ENCODE results near the gene CFAP91.

Gene CFAP91

DNA sequence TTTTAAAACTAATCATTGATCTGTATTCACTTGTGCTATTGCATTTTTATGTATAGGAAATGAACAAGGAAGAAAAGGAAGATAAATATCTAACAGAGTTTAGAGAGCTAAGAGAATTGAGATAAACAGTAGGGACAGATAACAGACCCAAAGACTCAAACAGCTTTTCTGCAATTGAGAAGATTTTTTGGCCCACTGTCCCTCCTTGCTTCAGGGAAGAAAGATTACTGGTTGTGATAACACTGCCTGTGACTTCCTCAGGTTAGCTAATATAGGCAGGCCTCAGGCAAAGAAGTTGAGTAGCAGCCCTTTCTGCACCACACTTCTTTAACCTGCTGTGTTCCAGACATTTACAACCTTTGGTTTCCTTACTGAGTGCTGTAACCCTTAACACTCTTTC is 22.9 kb upstream of the CFAP91 start:
- no peaks in the 10 kb centered on the region for H3K36me3 ChIP-seq (ENCODE audit: control insufficient read depth, insufficient read depth, low read length)
- H3K4me3 ChIP-seq (ENCODE audit: low read length) = no peak overlapping the region
- no peaks in the 10 kb centered on the region for H3K4me1 ChIP-seq (ENCODE audit: control insufficient read depth, insufficient read depth, low read length)
- DNase-seq (ENCODE audit: low read depth, low spot score) = no peak
- H3K27ac ChIP-seq (ENCODE audit: low read length) = no peak overlapping the region
- H3K9me3 ChIP-seq (ENCODE audit: control insufficient read depth, insufficient read depth, low read length) = no peaks in the 10 kb centered on the region
- no peaks in the 10 kb centered on the region for H3K27me3 ChIP-seq (ENCODE audit: control insufficient read depth, insufficient read depth, low read length)

DNA sequence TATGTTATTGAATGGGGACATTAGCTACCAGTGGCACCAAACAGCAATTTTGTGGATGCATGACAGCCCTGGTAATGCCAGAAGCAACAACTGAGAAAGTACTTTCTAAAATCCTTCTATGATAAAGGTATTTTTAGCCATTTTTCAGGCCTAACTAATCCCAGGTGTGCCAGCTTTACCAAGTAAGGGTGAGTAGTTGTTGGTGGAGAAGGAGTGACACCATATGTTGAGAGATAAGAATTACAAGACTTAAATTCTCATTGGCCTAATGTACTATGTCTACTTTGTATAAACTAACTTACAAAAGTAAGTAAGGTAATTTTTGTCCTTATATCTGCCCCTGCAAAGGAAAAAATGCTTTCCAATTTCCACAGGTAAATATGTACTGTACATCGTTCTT is 21.5 kb upstream of the CFAP91 start:
- no peaks in the 10 kb centered on the region for H3K27me3 ChIP-seq (ENCODE audit: control insufficient read depth, insufficient read depth, low read length)
- H3K4me1 ChIP-seq (ENCODE audit: control insufficient read depth, insufficient read depth, low read length) = peaks cover 1% of the 10 kb centered on the region; the same call in 1 of the 2 replicates
- no peaks in the 10 kb centered on the region for H3K9me3 ChIP-seq (ENCODE audit: control insufficient read depth, insufficient read depth, low read length)
- no peak overlapping the region for H3K4me3 ChIP-seq (ENCODE audit: low read length)
- DNase-seq (ENCODE audit: low read depth, low spot score) = no peak
- H3K27ac ChIP-seq (ENCODE audit: low read length) = no peak overlapping the region
- no CpG with 5 or more reads among the region's 1 CpG for WGBS (ENCODE audit: insufficient coverage, insufficient read length)
- H3K36me3 ChIP-seq (ENCODE audit: control insufficient read depth, insufficient read depth, low read length) = no peaks in the 10 kb centered on the region; the same call in 1 of the 2 replicates

GRCh38 chr3:119683421-119683820 is 19.4 kb upstream of the CFAP91 start:
- Histone ChIP-seq H3K4me1 (ENCODE audit: control insufficient read depth, insufficient read depth, low read length) (peaks cover 1% of the 10 kb centered on the region; the same call in 1 of the 2 replicates), H3K27ac (ENCODE audit: low read length) (no peak overlapping the region), H3K36me3 (ENCODE audit: control insufficient read depth, insufficient read depth, low read length) (no peaks in the 10 kb centered on the region; the same call in 1 of the 2 replicates), H3K9me3 (ENCODE audit: control insufficient read depth, insufficient read depth, low read length) (no peaks in the 10 kb centered on the region; the same call in 1 of the 2 replicates), H3K4me3 (ENCODE audit: low read length) (no peak overlapping the region), H3K27me3 (ENCODE audit: control insufficient read depth, insufficient read depth, low read length) (no peaks in the 10 kb centered on the region)
- WGBS (ENCODE audit: insufficient coverage, insufficient read length) = no CpG with 5 or more reads among the region's 1 CpG
- DNase-seq (ENCODE audit: low read depth, low spot score) = no peak

DNA sequence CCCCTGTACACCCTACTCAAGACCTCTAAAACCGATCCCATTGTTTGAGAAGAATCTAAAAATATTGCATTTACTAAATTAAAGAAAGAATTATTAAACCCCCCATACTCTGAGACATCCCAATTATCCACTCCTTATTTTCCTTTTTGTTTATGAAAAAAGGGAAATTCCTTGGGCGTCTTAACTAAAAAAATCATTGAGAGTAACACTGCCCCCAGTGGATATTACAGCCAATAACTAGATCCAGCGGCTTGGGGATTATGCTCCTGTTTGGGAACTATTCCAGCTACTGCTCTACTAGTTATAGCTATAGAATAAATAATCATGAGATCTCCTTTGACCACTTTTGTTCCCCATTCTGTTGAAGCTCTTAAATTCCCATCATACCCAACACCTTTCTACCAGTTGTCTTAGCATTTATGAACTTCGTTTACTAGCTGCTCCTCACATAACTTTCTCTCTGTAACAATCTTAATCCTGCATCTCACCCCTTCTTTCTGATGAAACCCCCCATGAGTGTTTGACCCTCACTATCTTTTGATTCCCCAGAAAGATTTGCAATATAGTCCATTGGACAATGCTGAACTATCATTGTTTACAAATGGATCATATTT is 12.7 kb upstream of the CFAP91 start:
- WGBS (ENCODE audit: insufficient coverage, insufficient read length) = no CpG with 5 or more reads among the region's 4 CpGs
- Histone ChIP-seq H3K4me1 (ENCODE audit: control insufficient read depth, insufficient read depth, low read length) (peaks cover 1% of the 10 kb centered on the region; the same call in 1 of the 2 replicates), H3K9me3 (ENCODE audit: control insufficient read depth, insufficient read depth, low read length) (no peaks in the 10 kb centered on the region; the same call in 1 of the 2 replicates), H3K27me3 (ENCODE audit: control insufficient read depth, insufficient read depth, low read length) (no peaks in the 10 kb centered on the region), H3K27ac (ENCODE audit: low read length) (no peak overlapping the region), H3K36me3 (ENCODE audit: control insufficient read depth, insufficient read depth, low read length) (no peaks in the 10 kb centered on the region), H3K4me3 (ENCODE audit: low read length) (no peak overlapping the region)
- no peak for DNase-seq (ENCODE audit: low read depth, low spot score)

- Histone ChIP-seq H3K4me3 (ENCODE audit: low read length) (no peak overlapping the region), H3K27me3 (ENCODE audit: control insufficient read depth, insufficient read depth, low read length) (no peaks in the 10 kb centered on the region), H3K36me3 (ENCODE audit: control insufficient read depth, insufficient read depth, low read length) (no peaks in the 10 kb centered on the region), H3K9me3 (ENCODE audit: control insufficient read depth, insufficient read depth, low read length) (no peaks in the 10 kb centered on the region), H3K27ac (ENCODE audit: low read length) (no peak overlapping the region), H3K4me1 (ENCODE audit: control insufficient read depth, insufficient read depth, low read length) (no peaks in the 10 kb centered on the region)
- DNase-seq (ENCODE audit: low read depth, low spot score) = no peak
- WGBS (ENCODE audit: insufficient coverage, insufficient read length) = 100% methylated on average over 1 of the region's 2 CpGs
These were observed 7.3 kb upstream of the CFAP91 start for GRCh38 chr3:119695480-119695879.

GRCh38 chr3:119697394-119697793 is 5.4 kb upstream of the CFAP91 start:
- Histone ChIP-seq H3K4me1 (ENCODE audit: control insufficient read depth, insufficient read depth, low read length) (no peaks in the 10 kb centered on the region), H3K9me3 (ENCODE audit: control insufficient read depth, insufficient read depth, low read length) (no peaks in the 10 kb centered on the region), H3K27me3 (ENCODE audit: control insufficient read depth, insufficient read depth, low read length) (no peaks in the 10 kb centered on the region), H3K36me3 (ENCODE audit: control insufficient read depth, insufficient read depth, low read length) (no peaks in the 10 kb centered on the region), H3K4me3 (ENCODE audit: low read length) (no peak overlapping the region), H3K27ac (ENCODE audit: low read length) (no peak overlapping the region)
- no CpG with 5 or more reads among the region's 5 CpGs for WGBS (ENCODE audit: insufficient coverage, insufficient read length)
- DNase-seq (ENCODE audit: low read depth, low spot score) = no peak

DNA sequence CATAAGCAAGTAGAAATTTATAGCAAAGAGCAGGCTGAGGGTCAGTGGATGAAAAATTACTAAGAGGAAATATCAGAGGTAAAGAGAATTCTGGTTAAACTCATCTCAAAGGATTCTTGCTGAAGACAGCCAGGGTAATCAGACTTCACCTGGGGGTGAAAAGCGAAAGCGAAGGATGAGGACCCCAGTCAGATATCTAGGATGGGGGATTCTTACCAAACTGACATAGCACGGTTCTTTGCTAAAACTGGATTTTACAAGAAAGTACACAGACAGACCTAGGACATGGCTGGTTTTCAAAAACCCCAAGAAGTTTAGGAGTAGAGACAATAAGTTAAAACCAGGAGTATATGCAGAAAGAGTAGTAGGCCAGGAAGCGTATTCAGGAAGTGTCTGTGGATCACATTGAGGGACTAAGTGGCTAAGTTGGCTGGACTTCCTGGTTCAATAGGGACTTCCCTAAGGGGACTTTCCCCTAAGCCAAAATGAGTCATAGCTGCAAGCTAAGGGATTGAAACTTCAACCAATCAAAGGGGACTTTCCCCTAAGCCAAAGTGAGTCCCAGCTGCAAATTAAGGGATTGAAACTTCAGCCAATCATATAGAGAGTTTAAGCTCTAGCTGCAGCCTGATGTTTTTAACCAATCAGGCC is 2.4 kb upstream of the CFAP91 start:
- DNase-seq (ENCODE audit: low read depth, low spot score) = no peak
- H3K27me3 ChIP-seq (ENCODE audit: control insufficient read depth, insufficient read depth, low read length) = no peaks in the 10 kb centered on the region
- H3K36me3 ChIP-seq (ENCODE audit: control insufficient read depth, insufficient read depth, low read length) = no peaks in the 10 kb centered on the region
- no CpG with 5 or more reads among the region's 4 CpGs for WGBS (ENCODE audit: insufficient coverage, insufficient read length)
- H3K4me1 ChIP-seq (ENCODE audit: control insufficient read depth, insufficient read depth, low read length) = no peaks in the 10 kb centered on the region
- H3K4me3 ChIP-seq (ENCODE audit: low read length) = no peak overlapping the region
- no peak overlapping the region for H3K27ac ChIP-seq (ENCODE audit: low read length)
- H3K9me3 ChIP-seq (ENCODE audit: control insufficient read depth, insufficient read depth, low read length) = no peaks in the 10 kb centered on the region

DNA sequence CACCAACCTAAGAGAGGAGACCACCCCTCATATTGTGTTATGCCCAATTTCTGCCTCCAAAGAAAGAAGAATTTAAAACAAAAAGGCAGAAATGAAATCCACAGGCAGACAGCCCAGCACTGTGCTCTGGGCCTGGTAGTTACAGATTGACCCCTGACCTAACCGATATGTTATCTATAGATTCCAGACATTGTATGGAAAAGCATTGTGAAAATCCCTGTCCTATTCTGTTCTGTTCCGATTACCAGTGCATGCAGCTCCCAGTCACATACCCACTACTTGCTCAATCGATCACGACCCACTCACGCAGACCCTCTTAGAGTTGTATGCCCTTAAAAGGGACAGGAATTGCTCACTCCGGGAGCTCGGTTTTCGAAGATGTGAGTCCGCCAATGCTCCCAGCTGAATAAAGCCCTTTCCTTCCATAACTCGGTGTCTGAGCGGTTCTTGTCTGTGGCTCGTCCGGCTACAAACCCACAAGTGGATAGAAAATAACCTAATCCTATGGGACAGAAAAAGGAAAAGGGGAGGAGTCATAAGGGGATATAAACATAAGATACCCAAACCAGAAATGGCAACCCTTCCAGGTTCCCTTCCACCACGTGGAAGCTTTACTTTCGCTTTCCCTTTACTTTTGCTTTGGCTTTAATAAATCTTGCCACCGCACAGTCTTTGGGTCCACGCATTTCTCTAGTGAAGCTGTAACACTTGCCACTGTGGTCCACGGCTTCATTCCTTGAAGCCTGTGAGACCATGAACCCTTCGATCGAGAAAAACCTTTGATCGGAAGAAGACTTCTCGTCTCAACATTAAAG is 1.7 kb upstream of the CFAP91 start:
- H3K36me3 ChIP-seq (ENCODE audit: control insufficient read depth, insufficient read depth, low read length) = no peaks in the 10 kb centered on the region
- no peaks in the 10 kb centered on the region for H3K9me3 ChIP-seq (ENCODE audit: control insufficient read depth, insufficient read depth, low read length)
- H3K27ac ChIP-seq (ENCODE audit: low read length) = no peak overlapping the region
- H3K4me1 ChIP-seq (ENCODE audit: control insufficient read depth, insufficient read depth, low read length) = no peaks in the 10 kb centered on the region
- no peaks in the 10 kb centered on the region for H3K27me3 ChIP-seq (ENCODE audit: control insufficient read depth, insufficient read depth, low read length)
- H3K4me3 ChIP-seq (ENCODE audit: low read length) = no peak overlapping the region
- no CpG with 5 or more reads among the region's 22 CpGs for WGBS (ENCODE audit: insufficient coverage, insufficient read length)
- no peak for DNase-seq (ENCODE audit: low read depth, low spot score)

- Histone ChIP-seq H3K27me3 (ENCODE audit: control insufficient read depth, insufficient read depth, low read length) (no peaks in the 10 kb centered on the region), H3K9me3 (ENCODE audit: control insufficient read depth, insufficient read depth, low read length) (no peaks in the 10 kb centered on the region), H3K36me3 (ENCODE audit: control insufficient read depth, insufficient read depth, low read length) (no peaks in the 10 kb centered on the region), H3K4me1 (ENCODE audit: control insufficient read depth, insufficient read depth, low read length) (no peaks in the 10 kb centered on the region), H3K27ac (ENCODE audit: low read length) (no peak overlapping the region), H3K4me3 (ENCODE audit: low read length) (no peak overlapping the region)
- no peak for DNase-seq (ENCODE audit: low read depth, low spot score)
- no CpG with 5 or more reads among the region's 8 CpGs for WGBS (ENCODE audit: insufficient coverage, insufficient read length)
These were observed 1.2 kb downstream of the CFAP91 start for GRCh38 chr3:119703820-119704531.

- DNase-seq (ENCODE audit: low read depth, low spot score) = no peak
- H3K36me3 ChIP-seq (ENCODE audit: control insufficient read depth, insufficient read depth, low read length) = no peaks in the 10 kb centered on the region
- no peak overlapping the region for H3K27ac ChIP-seq (ENCODE audit: low read length)
- no peaks in the 10 kb centered on the region for H3K4me1 ChIP-seq (ENCODE audit: control insufficient read depth, insufficient read depth, low read length)
- no peaks in the 10 kb centered on the region for H3K9me3 ChIP-seq (ENCODE audit: control insufficient read depth, insufficient read depth, low read length)
- WGBS (ENCODE audit: insufficient coverage, insufficient read length) = no CpG with 5 or more reads among the region's 2 CpGs
- no peak overlapping the region for H3K4me3 ChIP-seq (ENCODE audit: low read length)
- no peaks in the 10 kb centered on the region for H3K27me3 ChIP-seq (ENCODE audit: control insufficient read depth, insufficient read depth, low read length)
These were observed 12.3 kb downstream of the CFAP91 start for GRCh38 chr3:119715105-119715504.

All from iPS DF 6.9 (cell line).